MCF 10A (cell line): Measurements from ENCODE around the gene DIAPH2. TPM values are rescaled to one million over a fixed set of nuclear protein-coding genes. Genes with fewer than 3 reads are reported as not detected.

ENCODE experiments used
- BruUV-seq: library from RNA; stranded (reverse); fragments of 400-500 nt; replicated peaks from 2 replicates; lab custom pipeline; 2021; lab: Mats Ljungman, UMichigan
- CTCF ChIA-PET: fragments of 300-600 bp; sonication (Branson Sonifier 250); formaldehyde crosslinking; extraction: SDS; loops from one replicate; lab custom pipeline; 2021; ENCODE audit warnings: antibody characterized with exemption, inconsistent platforms; lab: Yijun Ruan, JAX
- POLR2A ChIA-PET: fragments of 300-600, 350-650 bp; sonication (Branson Sonifier 250); formaldehyde crosslinking; extraction: SDS; loops from one replicate; lab custom pipeline; 2020; ENCODE audit warnings: antibody characterized with exemption, inconsistent platforms; lab: Yijun Ruan, JAX
- DNase-seq: peaks from one replicate; pipeline ENCODE4 v3.0.0-alpha.2; 2018; ENCODE audit not compliant: unreplicated experiment
- H3K27ac Mint-ChIP-seq: one replicate; pipeline ENCODE4 v1.8.0; 2022; ENCODE audit warnings: mild to moderate bottlenecking, low read depth, mixed read lengths; ENCODE audit not compliant: unreplicated experiment
- H3K27me3 Mint-ChIP-seq: one replicate; pipeline ENCODE4 v1.8.0; 2022; ENCODE audit warnings: mixed read lengths; ENCODE audit not compliant: insufficient read depth, unreplicated experiment
- H3K36me3 Mint-ChIP-seq: one replicate; pipeline ENCODE4 v1.8.0; 2022; ENCODE audit warnings: mild to moderate bottlenecking, moderate library complexity, mixed read lengths; ENCODE audit not compliant: insufficient read depth, unreplicated experiment
- H3K4me1 Mint-ChIP-seq: one replicate; pipeline ENCODE4 v1.8.0; 2022; ENCODE audit warnings: mixed read lengths; ENCODE audit not compliant: insufficient read depth, unreplicated experiment
- H3K4me3 Mint-ChIP-seq: one replicate; pipeline ENCODE4 v1.8.0; 2022; ENCODE audit warnings: mild to moderate bottlenecking, moderate library complexity, mixed read lengths; ENCODE audit not compliant: unreplicated experiment
- H3K9me3 Mint-ChIP-seq: one replicate; pipeline ENCODE4 v1.8.0; 2022; ENCODE audit warnings: mixed read lengths; ENCODE audit not compliant: unreplicated experiment
- CTCF ChIP-seq: fragments of 200-600 bp; IDR thresholded peaks from one replicate; pipeline ENCODE4 v1.8.0; 2022; ENCODE audit warnings: antibody characterized with exemption, mild to moderate bottlenecking; ENCODE audit not compliant: unreplicated experiment
- intact Hi-C: fragments of 100-400 bp; cut with micrococcal nuclease; formaldehyde crosslinking; loops from 2 replicates; pipeline ENCODE4 v1.14.1; 2022
- total RNA-seq: library from RNA; stranded (reverse); gene quantifications from 2 replicates; pipeline ENCODE4 v1.2.3, GENCODE V29; 2022

DIAPH2 gene
- total RNA-seq, 1 experiment from 2014 or later, result 17.6 TPM

GRCh38 chrX:96982161-96982560 is 297.5 kb downstream of the DIAPH2 start:
- no peak for DNase-seq
- H3K4me1 Mint-ChIP-seq, result no peaks in the 10 kb centered on the region
- peaks cover 28% of the 10 kb centered on the region for H3K27me3 Mint-ChIP-seq
- no peak overlapping the region for H3K27ac Mint-ChIP-seq
- TF ChIP-seq CTCF, result no peak
- ChIA-PET CTCF (no interaction called here), POLR2A (no interaction called here)
- H3K4me3 Mint-ChIP-seq, result no peak overlapping the region
- BruUV-seq, result no TSS peak
- H3K36me3 Mint-ChIP-seq, result peaks cover under 1% of the 10 kb centered on the region
- no peaks in the 10 kb centered on the region for H3K9me3 Mint-ChIP-seq
- intact Hi-C loops, result no loop called here

DNA sequence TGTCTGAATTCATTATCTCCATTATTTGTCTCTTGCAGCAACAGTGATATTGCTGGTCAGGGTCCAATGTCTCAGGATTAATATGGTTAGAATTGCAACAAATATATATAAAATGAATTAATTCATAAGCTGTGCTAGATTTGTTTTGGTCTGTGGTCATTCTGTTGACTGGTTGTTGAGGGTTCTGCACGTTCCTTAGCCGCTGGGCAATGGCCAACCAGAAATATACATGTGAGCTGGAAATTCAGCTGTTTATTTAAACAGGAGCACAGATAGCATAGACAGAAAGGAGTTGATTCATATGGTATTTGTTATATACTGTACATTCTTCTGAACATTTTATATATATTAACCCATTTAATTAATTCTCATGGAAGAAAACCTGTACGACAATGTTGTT is 299.9 kb downstream of the DIAPH2 start:
- Mint-ChIP-seq H3K36me3 (peaks cover 6% of the 10 kb centered on the region), H3K27ac (no peak overlapping the region), H3K27me3 (peaks cover 40% of the 10 kb centered on the region), H3K9me3 (no peaks in the 10 kb centered on the region), H3K4me3 (no peak overlapping the region), H3K4me1 (no peaks in the 10 kb centered on the region)
- BruUV-seq, result no TSS peak
- TF ChIP-seq CTCF, result no peak
- ChIA-PET CTCF (interaction anchor here (0.8 kb wide), 1 partner anchor 325 kb away, joined by 3 read pairs; no protein-coding TSS in a partner anchor), POLR2A (no interaction called here)
- no peak for DNase-seq
- intact Hi-C loops, result no loop called here

DNA sequence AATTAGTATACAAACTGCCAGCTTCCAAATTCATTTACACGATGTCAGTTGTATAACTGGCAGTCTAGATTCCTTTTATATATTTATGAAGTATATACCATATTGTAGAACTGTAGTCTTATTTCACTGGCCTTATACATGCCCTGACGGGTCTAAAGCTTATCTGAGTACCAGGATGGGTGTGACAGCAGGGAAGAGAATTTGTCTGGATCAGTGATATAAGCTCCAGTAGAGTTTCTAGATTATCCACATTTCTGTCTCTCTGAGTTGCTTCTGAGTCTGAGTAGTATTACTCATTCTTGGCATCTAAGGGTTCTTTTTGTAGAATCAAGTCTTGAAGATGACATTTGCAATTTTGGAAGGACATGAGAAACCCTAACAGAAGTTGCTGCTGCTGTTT is 300.4 kb downstream of the DIAPH2 start:
- Mint-ChIP-seq H3K27ac (no peak overlapping the region), H3K36me3 (peaks cover 6% of the 10 kb centered on the region), H3K9me3 (no peaks in the 10 kb centered on the region), H3K4me1 (no peaks in the 10 kb centered on the region), H3K27me3 (peaks cover 34% of the 10 kb centered on the region), H3K4me3 (no peak overlapping the region)
- ChIA-PET CTCF (interaction anchor here (0.8 kb wide), 1 partner anchor 325 kb away, joined by 3 read pairs; no protein-coding TSS in a partner anchor), POLR2A (interaction anchor here (0.7 kb wide), 1 partner anchor 12 kb away, joined by 3 read pairs; no protein-coding TSS in a partner anchor)
- intact Hi-C loops, result no loop called here
- no TSS peak for BruUV-seq
- TF ChIP-seq CTCF, result no peak
- no peak for DNase-seq

DNA sequence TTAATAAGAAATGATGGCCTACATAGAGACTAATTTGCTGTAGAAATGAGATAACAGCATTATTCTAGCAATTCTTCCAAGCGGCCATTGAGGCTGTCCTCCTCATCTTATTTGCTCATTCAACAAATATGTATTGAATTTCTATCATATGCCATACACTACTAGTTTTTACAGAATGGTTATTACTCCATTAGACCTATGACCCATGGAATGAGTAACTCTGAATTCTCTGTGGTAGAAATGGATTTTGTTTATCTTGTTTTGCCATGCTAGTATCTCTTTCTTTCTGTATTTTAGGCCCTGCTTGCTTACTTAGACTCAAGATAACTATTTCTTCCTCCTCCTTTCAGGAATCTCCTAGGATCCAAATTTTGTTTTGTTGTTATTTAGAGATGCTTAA is 302.6 kb downstream of the DIAPH2 start:
- Mint-ChIP-seq H3K36me3 (peaks cover 6% of the 10 kb centered on the region), H3K27ac (no peak overlapping the region), H3K9me3 (no peaks in the 10 kb centered on the region), H3K27me3 (peaks cover 30% of the 10 kb centered on the region), H3K4me3 (no peak overlapping the region), H3K4me1 (no peaks in the 10 kb centered on the region)
- TF ChIP-seq CTCF, result no peak
- DNase-seq, result no peak
- ChIA-PET CTCF (interaction anchor here (0.6 kb wide), 1 partner anchor 1125 kb away, joined by 3 read pairs; no protein-coding TSS in a partner anchor), POLR2A (no interaction called here)
- no TSS peak for BruUV-seq
- intact Hi-C loops, result no loop called here
